Ascending aorta (tissue), 2 donors: ENCODE results near the gene GPER1. TPM values are rescaled to one million over a fixed set of nuclear protein-coding genes. Genes with fewer than 3 reads are reported as not detected.
"Not testable (repeated sequence)": the region's sequence is repeated elsewhere in the genome, so short reads cannot be mapped to it uniquely, and the experiment has no call there.

Source experiments
- DNase-seq, 2 donors: peaks; one replicate each; pipeline ENCODE4 v3.0.0-alpha.2; 2019; ENCODE audit warnings: low spot score in 2 of 2
- H3K27ac ChIP-seq, 2 donors: fragments of 200-600 bp; sonication (generic); one replicate each; pipeline ENCODE4 v1.5.1; 2016 to 2017; ENCODE audit warnings: mild to moderate bottlenecking in 1 of 2
- H3K27me3 ChIP-seq: fragments of 200-600 bp; sonication (generic); one replicate; pipeline ENCODE4 v1.5.1; 2017
- H3K36me3 ChIP-seq, 2 donors: fragments of 200-600 bp; sonication (generic); one replicate each; pipeline ENCODE4 v1.5.1; 2016
- H3K4me1 ChIP-seq, 2 donors: fragments of 200-600 bp; sonication (generic); one replicate each; pipeline ENCODE4 v1.5.1; 2016 to 2017; ENCODE audit warnings: mild to moderate bottlenecking in 1 of 2
- H3K4me3 ChIP-seq, 2 donors: fragments of 200-600 bp; sonication (generic); one replicate each; pipeline ENCODE4 v1.5.1; 2016 to 2017; ENCODE audit warnings: mild to moderate bottlenecking in 1 of 2
- H3K9me3 ChIP-seq, 2 donors: fragments of 200-600 bp; sonication (generic); one replicate each; pipeline ENCODE4 v1.5.1; 2016
- intact Hi-C: fragments of 100-400 bp; cut with DNase I; formaldehyde crosslinking; loops from one replicate; pipeline ENCODE4 v1.15.1; 2023
- total RNA-seq: library from RNA; depleted of rRNA; stranded (reverse); fragments of >200 nt; gene quantifications from one replicate; pipeline ENCODE4 v1.1.0, GENCODE V29; 2016
- TF ChIP-seq, protein P1 (sequence below), 3 experiments: fragments of 200-600 bp in 2 of 3; fragments of 450-650 bp in 1 of 3; sonication (generic) in 2 of 3; IDR thresholded peaks; one replicate each; pipeline ENCODE4 v1.5.1; 2016 to 2019; ENCODE audit warnings: antibody characterized with exemption in 3 of 3, mild to moderate bottlenecking in 1 of 3, moderate library complexity in 1 of 3

GPER1 gene
- total RNA-seq, 1 donor from 2014 or later = 11.3 TPM

DNA sequence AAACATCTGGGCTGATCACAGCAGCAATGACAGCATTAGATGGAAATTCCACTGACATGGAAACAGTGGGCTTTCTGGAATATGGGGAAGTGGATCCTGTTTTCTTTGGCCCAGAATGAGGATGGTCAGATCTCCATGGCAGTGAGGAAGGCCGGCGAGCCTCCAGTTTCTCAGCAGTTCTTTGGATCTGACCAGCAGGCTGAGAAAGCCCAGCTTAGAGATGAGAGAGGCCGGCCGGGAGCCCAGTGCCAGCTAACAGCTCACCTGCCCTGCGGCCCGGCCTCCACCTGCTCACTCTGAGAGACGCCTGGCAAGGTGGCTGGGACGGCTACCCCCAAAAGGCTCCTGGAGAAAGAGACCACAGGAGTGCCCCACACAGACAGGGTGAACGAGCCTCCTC is 24.2 kb downstream of the GPER1 start:
- Histone ChIP-seq H3K4me1 (no peaks in the 10 kb centered on the region), H3K27me3 (no peaks in the 10 kb centered on the region), H3K4me3 (no peak overlapping the region), H3K36me3 (no peaks in the 10 kb centered on the region), H3K27ac (no peak overlapping the region), H3K9me3 (no peaks in the 10 kb centered on the region)
- no peak for DNase-seq
- TF ChIP-seq, protein P1, sequence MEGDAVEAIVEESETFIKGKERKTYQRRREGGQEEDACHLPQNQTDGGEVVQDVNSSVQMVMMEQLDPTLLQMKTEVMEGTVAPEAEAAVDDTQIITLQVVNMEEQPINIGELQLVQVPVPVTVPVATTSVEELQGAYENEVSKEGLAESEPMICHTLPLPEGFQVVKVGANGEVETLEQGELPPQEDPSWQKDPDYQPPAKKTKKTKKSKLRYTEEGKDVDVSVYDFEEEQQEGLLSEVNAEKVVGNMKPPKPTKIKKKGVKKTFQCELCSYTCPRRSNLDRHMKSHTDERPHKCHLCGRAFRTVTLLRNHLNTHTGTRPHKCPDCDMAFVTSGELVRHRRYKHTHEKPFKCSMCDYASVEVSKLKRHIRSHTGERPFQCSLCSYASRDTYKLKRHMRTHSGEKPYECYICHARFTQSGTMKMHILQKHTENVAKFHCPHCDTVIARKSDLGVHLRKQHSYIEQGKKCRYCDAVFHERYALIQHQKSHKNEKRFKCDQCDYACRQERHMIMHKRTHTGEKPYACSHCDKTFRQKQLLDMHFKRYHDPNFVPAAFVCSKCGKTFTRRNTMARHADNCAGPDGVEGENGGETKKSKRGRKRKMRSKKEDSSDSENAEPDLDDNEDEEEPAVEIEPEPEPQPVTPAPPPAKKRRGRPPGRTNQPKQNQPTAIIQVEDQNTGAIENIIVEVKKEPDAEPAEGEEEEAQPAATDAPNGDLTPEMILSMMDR (IDR thresholded peaks at IDR 0.05) = no peak
- intact Hi-C loops = no loop called here

DNA sequence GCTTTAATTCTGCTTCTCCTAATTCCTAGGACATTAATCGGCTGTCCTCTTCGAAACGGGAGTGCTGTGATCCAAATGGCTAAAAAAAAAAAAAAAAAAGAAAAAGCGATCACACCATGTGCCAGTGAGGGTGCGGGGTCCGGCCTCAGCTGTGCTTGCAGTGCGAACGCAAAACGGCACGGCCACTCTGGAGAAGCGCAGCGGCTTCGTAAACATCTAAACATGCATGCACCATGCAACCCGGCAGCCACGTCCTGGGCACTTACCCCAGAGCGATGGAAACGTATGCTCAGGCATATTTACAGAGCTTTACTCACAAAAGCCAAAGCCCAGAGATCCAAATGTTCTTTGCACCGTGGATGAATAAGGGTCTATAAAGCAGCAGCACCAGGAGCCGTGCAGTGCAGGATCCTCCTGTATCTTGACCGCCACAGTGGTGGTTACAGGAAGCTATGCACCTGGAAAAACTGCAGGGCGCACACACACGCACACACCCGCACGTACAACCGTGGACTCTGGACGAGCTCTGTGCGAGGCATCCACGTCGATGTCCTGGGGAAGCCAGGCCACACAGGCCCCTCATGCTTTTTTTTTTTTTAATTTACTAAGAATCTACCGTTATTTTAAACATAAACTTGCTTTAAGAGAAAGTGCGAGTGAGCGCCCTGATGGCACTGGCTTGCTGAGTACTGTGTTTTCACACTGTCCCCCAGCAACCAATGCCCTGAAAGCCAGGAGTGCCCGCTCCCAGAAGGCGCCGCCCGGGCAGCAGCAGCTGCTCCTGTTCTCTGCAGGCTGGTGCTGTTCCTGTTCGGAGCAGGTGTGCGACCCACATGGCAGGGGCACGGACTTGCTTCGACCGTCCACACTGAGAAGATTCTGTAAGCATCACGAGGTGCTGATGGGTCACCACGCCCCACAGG is 25.0 kb downstream of the GPER1 start:
- H3K36me3 ChIP-seq = no peaks in the 10 kb centered on the region
- intact Hi-C loops = no loop called here
- H3K27me3 ChIP-seq = no peaks in the 10 kb centered on the region
- no peak overlapping the region for H3K27ac ChIP-seq
- no peaks in the 10 kb centered on the region for H3K4me1 ChIP-seq
- no peak for DNase-seq
- H3K4me3 ChIP-seq = no peak overlapping the region
- H3K9me3 ChIP-seq = no peaks in the 10 kb centered on the region
- TF ChIP-seq, protein P1 (IDR thresholded peaks at IDR 0.05) = no peak

DNA sequence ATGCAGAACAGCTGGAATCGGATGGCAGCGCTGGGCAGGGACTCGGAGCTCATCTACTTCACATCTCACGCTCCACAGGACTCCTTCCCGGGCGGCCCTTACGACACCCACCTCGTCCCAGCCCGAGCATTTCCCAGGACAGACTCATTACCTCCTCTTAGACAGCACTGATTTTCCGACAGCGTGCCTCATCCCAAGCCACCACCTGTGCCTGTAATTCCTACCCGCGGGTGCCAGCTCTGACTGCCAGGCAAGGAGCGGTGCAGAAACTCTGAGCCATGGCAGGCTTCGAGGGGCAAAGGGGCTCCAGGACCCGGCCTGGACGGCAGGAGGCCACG is 25.6 kb downstream of the GPER1 start:
- Histone ChIP-seq H3K4me3 (no peak overlapping the region), H3K4me1 (no peaks in the 10 kb centered on the region), H3K36me3 (no peaks in the 10 kb centered on the region), H3K9me3 (no peaks in the 10 kb centered on the region), H3K27me3 (no peaks in the 10 kb centered on the region), H3K27ac (no peak overlapping the region)
- TF ChIP-seq, protein P1 (IDR thresholded peaks at IDR 0.05) = no peak
- intact Hi-C loops = no loop called here
- no peak for DNase-seq

DNA sequence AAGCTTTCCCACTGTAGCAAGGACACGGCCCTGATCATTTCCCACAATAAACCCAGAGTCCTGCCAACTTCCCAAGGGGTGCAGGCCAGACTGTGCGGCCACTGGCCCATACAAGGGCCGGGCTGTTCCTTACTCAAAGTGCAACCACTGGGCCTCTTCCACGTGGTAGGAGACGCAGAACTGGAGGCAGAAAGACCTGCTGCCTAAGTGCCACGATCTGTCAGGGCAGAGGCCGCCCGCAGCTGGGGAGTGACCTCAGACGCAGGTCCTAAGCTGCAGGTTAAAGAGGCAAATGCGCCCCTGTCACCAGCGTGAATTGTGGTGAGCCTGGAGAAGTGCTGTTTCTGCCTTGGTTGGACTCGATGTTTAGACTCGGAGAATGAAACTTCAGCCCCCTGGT is 26.2 kb downstream of the GPER1 start:
- H3K4me3 ChIP-seq = no peak overlapping the region
- intact Hi-C loops = no loop called here

DNA sequence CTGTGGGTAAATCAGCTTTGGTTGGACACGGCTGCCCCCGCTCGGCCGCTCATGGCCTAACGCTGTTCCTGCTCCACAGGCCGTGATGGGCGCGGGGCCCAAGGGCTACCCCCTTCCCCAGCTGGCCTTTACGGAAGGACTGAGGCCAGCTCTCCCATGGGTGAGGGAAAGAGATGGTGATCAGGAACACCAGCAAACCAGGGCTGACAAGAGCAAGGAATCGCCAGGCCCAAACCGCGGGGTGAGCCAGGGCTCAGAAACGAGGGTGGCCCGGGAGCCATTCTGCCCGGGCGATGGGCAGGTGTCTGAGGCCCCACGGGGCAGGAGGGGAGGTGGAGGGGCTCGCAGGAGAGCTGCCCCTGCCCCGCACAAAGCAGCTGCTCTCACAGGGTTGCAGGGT is 26.6 kb downstream of the GPER1 start:
- TF ChIP-seq, protein P1 (IDR thresholded peaks at IDR 0.05) = no peak
- H3K9me3 ChIP-seq = no peaks in the 10 kb centered on the region
- intact Hi-C loops = no loop called here

More for the DNA sequence above, 26.2 kb downstream of the GPER1 start:
- Histone ChIP-seq H3K27me3 (no peaks in the 10 kb centered on the region), H3K9me3 (no peaks in the 10 kb centered on the region), H3K36me3 (no peaks in the 10 kb centered on the region), H3K27ac (no peak overlapping the region), H3K4me1 (no peaks in the 10 kb centered on the region)
- DNase-seq = no peak
- TF ChIP-seq, protein P1 (IDR thresholded peaks at IDR 0.05) = no peak

DNA sequence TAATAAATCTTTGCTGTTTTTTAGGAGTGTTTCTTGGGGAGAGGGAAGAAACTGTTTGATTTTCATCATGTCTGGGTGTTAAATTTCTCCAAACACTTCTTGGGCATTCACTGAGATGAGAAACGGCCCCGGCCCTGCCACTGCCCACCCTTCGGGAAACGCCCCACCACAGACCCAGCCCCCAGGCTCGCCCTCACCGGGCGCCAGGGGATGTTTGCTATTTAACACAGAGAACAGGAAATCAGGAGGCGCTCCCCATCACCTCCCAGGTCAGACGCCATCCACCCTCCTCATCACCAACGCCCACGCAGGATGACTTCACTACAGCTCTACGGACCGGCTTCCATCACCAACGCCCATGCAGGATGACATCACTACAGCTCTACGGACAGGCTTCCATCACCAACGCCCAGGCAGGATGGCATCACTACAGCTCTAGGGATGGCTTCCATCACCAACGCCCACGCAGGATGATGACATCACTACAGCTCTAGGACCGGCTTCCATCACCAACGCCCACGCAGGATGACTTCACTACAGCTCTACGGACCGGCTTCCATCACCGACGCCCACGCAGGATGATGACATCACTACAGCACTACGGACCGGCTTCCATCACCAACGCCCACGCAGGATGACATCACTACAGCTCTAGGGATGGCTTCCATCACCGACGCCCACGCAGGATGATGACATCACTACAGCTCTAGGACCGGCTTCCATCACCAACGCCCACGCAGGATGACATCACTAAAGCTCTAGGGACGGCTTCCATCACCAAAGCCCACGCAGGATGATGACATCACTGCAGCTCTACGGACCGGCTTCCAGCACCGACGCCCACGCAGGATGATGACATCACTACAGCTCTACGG is 27.5 kb downstream of the GPER1 start:
- H3K4me1 ChIP-seq, DNase-seq, H3K9me3 ChIP-seq, H3K36me3 ChIP-seq, H3K27me3 ChIP-seq, H3K4me3 ChIP-seq, intact Hi-C loops, H3K27ac ChIP-seq: not testable (repeated sequence)

More for the DNA sequence above, 26.6 kb downstream of the GPER1 start:
- H3K4me3 ChIP-seq = no peak overlapping the region
- H3K4me1 ChIP-seq = no peaks in the 10 kb centered on the region
- H3K27ac ChIP-seq = no peak overlapping the region
- H3K27me3 ChIP-seq = no peaks in the 10 kb centered on the region
- no peak for DNase-seq
- no peaks in the 10 kb centered on the region for H3K36me3 ChIP-seq

DNA sequence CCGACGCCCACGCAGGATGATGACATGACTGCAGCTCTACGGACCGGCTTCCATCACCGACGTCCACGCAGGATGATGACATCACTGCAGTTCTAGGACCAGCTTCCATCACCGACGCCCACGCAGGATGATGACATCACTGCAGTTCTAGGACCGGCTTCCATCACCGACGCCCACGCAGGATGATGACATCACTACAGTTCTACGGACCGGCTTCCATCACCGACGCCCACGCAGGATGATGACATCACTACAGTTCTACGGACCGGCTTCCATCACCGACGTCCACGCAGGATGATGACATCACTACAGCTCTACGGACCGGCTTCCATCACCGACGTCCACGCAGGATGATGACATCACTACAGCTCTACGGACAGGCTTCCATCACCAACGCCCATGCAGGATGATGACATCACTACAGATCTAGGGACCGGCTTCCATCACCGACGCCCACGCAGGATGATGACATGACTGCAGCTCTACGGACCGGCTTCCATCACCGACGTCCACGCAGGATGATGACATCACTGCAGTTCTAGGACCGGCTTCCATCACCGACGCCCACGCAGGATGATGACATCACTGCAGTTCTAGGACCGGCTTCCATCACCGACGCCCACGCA is 28.6 kb downstream of the GPER1 start:
- H3K36me3 ChIP-seq, H3K9me3 ChIP-seq, intact Hi-C loops, H3K27me3 ChIP-seq, H3K4me1 ChIP-seq, H3K27ac ChIP-seq, H3K4me3 ChIP-seq, DNase-seq: not testable (repeated sequence)
